ENCODE measurements around the gene CCL16. TPM values are rescaled to one million over a fixed set of nuclear protein-coding genes. Genes with fewer than 3 reads are reported as not detected.
A peak's percentile ranks its signal among the peaks of the same experiment; 100 is the strongest.
"Not testable (repeated sequence)": the region's sequence is repeated elsewhere in the genome, so short reads cannot be mapped to it uniquely, and the experiment has no call there.

Gene CCL16
- total RNA-seq, 4 donors from 2014 or later, result 0.95 TPM; not detected in 3

DNA sequence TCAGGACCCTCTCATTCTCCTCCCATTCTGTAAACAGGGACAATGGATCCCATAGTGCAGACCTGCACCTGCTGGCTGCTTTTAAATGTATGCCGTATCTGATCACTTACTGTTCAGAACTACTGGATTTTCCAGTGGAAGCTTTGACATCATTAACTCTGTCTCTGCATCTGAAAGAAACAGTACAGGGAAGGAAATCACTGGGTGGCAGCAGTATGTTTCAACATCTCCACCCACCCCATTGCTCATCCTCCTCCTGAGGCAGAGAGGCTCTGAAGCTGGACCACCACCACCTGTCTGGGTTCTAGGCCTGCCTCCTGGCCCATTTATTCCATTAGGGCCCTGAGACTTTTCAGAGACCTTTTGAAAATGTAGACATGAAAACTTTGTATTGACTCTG is 17.5 kb upstream of the CCL16 start:
- 78 to 81% methylated on average over 1 of the region's 1 CpG for WGBS, 2 donors
- intact Hi-C loops (cut with DNase I), result no loop called here
- DNase-seq, result no peak
- no peaks in the 10 kb centered on the region for H3K36me3 ChIP-seq
- H3K9me3 ChIP-seq, result no peaks in the 10 kb centered on the region
- no peak overlapping the region for H3K27ac ChIP-seq
- no peaks in the 10 kb centered on the region for H3K4me1 ChIP-seq
- TF ChIP-seq CTCF (IDR thresholded peaks at IDR 0.05) (no peak), POLR2A (IDR thresholded peaks at IDR 0.05) (no peak)
- no peak overlapping the region for H3K4me3 ChIP-seq
- H3K27me3 ChIP-seq, result peaks cover 0 to 13% (median 0%) of the 10 kb centered on the region in 4 donors

DNA sequence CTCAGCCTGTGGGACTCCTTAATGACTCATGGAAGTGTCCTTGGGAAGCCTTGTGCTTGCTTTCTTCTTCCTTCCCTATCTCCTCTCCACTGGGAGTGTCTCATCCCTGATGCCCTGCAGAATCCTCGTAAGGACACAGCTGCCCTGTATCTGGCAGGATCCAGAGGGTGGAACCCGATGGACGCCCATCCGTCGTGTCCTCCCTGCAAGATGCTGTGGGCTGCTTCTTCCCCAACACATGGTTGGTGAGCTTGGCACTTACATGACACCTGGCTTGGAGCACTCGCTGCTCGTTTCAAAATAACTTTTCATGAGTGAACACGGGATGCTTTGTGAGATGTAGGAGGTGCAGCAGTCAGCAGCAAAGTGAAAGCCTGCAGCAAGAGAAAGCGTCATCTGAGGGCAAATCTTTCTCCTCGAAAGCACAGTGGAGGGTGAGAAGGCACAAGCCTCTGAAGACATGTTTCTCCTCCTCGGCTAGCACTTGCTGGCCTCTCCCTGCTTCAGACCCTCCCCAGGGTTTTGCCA is 16.8 kb upstream of the CCL16 start:
- no peak for DNase-seq
- no peaks in the 10 kb centered on the region for H3K9me3 ChIP-seq
- no peak overlapping the region for H3K4me3 ChIP-seq
- intact Hi-C loops (cut with DNase I), result no loop called here
- no peak overlapping the region for H3K27ac ChIP-seq
- TF ChIP-seq CTCF (IDR thresholded peaks at IDR 0.05) (no peak), POLR2A (IDR thresholded peaks at IDR 0.05) (no peak)
- H3K27me3 ChIP-seq, result peaks cover 0 to 10% (median 0%) of the 10 kb centered on the region in 4 donors
- WGBS, 2 donors, result 17 to 60% methylated on average over 1 to 4 of the region's 11 CpGs
- no peaks in the 10 kb centered on the region for H3K36me3 ChIP-seq
- no peaks in the 10 kb centered on the region for H3K4me1 ChIP-seq

- H3K27me3 ChIP-seq, result peaks cover 0 to 18% (median 0%) of the 10 kb centered on the region in 4 donors
- DNase-seq; H3K4me3 ChIP-seq; intact Hi-C loops (cut with DNase I); H3K4me1 ChIP-seq; H3K9me3 ChIP-seq; H3K36me3 ChIP-seq; H3K27ac ChIP-seq: not testable (repeated sequence)
- 59 to 90% methylated on average over 2 of the region's 2 CpGs for WGBS, 2 donors
Measured at GRCh38 chr17:35995346-35995745, 14.0 kb upstream of the CCL16 start.

- H3K9me3 ChIP-seq, result no peaks in the 10 kb centered on the region
- TF ChIP-seq CTCF (IDR thresholded peaks at IDR 0.05) (no peak), POLR2A (IDR thresholded peaks at IDR 0.05) (no peak)
- WGBS, 2 donors, result 36 to 45% methylated on average over 2 of the region's 2 CpGs
- no peak overlapping the region for H3K4me3 ChIP-seq
- DNase-seq, result no peak
- no peaks in the 10 kb centered on the region for H3K36me3 ChIP-seq
- H3K27ac ChIP-seq, result no peak overlapping the region
- intact Hi-C loops (cut with DNase I), result no loop called here
- peaks cover 0 to 8% (median 0%) of the 10 kb centered on the region in 4 donors for H3K27me3 ChIP-seq
- H3K4me1 ChIP-seq, result no peaks in the 10 kb centered on the region
Measured at GRCh38 chr17:35991075-35991474, 9.8 kb upstream of the CCL16 start.

- Histone ChIP-seq H3K4me1 (no peaks in the 10 kb centered on the region), H3K27ac (peak overlapping the region in 2 of 4 donors; percentile 11 to 59)
Measured at GRCh38 chr17:35988164-35988563, 6.9 kb upstream of the CCL16 start.

More at GRCh38 chr17:35988164-35988563, 6.9 kb upstream of the CCL16 start:
- no peaks in the 10 kb centered on the region for H3K9me3 ChIP-seq
- TF ChIP-seq POLR2A (IDR thresholded peaks at IDR 0.05), result no peak
- TF ChIP-seq CTCF (IDR thresholded peaks at IDR 0.05), result no peak
- no peak for DNase-seq
- intact Hi-C loops (cut with DNase I), result no loop called here
- H3K4me3 ChIP-seq, result no peak overlapping the region
- no peaks in the 10 kb centered on the region for H3K36me3 ChIP-seq
- H3K27me3 ChIP-seq, result peaks cover 0 to 8% (median 0%) of the 10 kb centered on the region in 4 donors
